ENCODE data around the gene SDC3.

Gene SDC3

DNA sequence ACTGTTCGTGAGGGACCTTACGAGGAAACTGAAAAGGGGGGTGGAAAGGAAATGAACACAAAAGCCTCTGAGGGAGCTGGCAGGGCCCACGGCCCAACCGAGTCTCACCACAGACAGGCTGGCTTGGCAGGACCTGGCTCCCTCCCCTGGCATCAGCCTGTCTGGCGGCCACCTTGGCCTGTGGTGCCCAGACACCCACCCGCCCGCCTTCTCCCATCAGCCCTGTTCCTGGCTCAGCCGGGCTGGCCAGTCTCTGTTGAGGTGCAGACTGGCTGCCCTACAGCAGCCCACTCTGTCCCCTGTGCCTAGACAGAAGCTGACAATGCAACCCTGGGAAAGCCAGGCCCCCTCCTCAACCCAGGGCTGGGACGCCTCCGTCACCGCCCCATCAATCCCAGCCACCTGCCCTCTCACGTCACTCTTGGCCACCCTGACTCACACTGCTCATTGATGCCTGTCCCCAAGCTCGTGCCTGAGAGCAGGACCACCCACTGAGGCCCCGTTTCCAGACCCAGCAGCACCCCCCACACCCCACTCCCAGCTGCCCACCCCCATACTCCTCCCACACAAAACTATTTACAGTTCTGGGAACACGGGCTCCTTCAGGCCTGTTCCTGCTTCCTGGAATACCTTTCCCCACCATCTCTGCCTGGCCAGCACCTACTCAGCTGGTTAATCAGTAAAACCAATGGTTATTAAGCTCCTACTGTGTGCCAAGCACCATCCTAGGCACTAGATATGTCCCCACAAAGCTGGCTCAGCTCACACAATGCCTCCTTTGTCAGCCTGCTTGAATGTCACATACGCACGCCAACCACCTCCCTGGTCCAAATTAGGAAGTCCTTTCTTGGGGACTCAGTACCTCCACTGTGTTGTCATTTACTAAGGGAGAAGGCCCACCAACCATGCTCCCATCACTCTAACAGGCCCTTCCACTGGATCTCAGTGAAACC is 22.7 kb downstream of the SDC3 start:
- Histone ChIP-seq H3K9ac (ENCODE audit: low read depth, low read length) (no peak overlapping the region), H3K4me3 (ENCODE audit: low read length) (no peak overlapping the region), H3K27me3 (ENCODE audit: control insufficient read depth, insufficient read depth, low read length) (no peaks in the 10 kb centered on the region), H3K4me1 (ENCODE audit: control insufficient read depth, insufficient read depth, low read length) (peaks cover 16% of the 10 kb centered on the region), H3K4me2 (ENCODE audit: low read length) (no peak overlapping the region), H3K9me3 (replicated peaks; ENCODE audit: low read length) (no peaks in the 10 kb centered on the region), H3K36me3 (ENCODE audit: insufficient read depth, low read length) (no peaks in the 10 kb centered on the region)

DNA sequence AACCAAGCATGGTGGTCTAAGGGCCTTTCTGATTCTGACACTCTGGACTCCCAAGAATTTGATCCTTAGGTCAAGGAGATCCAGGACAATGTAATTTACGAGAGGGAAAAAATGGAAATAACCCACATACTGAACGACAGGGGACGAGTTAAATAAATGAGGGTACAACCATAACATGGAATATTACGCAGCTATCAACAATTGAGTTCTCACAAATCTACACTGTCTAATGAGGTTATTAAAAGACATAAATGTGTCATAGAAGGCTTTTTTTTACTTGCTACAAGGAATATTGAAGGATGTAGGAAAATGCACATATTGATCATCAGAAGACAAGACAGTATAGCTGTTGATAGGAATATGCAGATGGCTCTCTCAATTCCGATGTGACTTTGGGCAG is 23.8 kb downstream of the SDC3 start:
- Histone ChIP-seq H3K27me3 (ENCODE audit: control insufficient read depth, insufficient read depth, low read length) (no peaks in the 10 kb centered on the region), H3K4me2 (ENCODE audit: low read length) (no peak overlapping the region), H3K9ac (ENCODE audit: low read depth, low read length) (no peak overlapping the region), H3K36me3 (ENCODE audit: insufficient read depth, low read length) (no peaks in the 10 kb centered on the region), H3K4me1 (ENCODE audit: control insufficient read depth, insufficient read depth, low read length) (peaks cover 16% of the 10 kb centered on the region), H3K9me3 (replicated peaks; ENCODE audit: low read length) (no peaks in the 10 kb centered on the region), H3K4me3 (ENCODE audit: low read length) (no peak overlapping the region)

DNA sequence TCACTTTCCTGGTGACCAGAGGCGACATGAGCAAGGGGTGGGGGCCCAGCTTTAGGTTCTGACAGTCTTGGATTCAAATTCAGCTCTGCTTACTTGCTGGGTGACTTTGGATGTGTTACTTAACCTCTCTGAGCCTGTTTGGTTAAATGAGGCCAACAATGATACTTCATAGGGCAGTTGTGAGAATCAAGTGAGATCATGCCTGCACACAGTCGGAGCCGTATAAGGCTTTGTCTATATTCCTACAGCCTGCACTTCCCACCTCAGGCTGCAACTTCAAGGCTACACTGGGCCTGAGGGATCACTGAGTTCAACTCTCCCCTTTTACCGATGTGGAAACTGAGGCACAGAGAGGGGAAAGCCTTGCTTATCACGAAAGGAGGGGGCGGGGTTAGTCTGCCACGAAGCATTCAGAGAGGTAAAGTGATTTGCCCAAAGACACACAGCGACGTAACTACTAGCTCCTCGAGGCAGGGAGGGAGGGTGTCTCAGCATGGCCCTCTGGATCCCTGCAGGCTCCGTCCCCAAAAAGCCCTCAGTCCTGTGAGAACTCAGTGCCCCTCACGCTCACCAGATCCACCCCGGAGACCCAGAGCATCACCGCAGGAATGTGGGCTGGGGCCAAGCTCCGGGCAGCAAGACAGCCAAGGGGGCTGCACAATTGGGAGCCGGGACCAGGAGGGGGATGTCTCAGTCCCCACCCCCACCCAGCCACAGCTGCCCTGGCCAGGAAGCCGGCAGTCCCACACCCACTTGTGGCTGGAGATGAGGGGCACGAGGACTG is 25.0 kb downstream of the SDC3 start:
- Histone ChIP-seq H3K4me2 (ENCODE audit: low read length) (no peak overlapping the region), H3K4me1 (ENCODE audit: control insufficient read depth, insufficient read depth, low read length) (peaks cover 12% of the 10 kb centered on the region), H3K4me3 (ENCODE audit: low read length) (no peak overlapping the region), H3K36me3 (ENCODE audit: insufficient read depth, low read length) (no peaks in the 10 kb centered on the region), H3K27me3 (ENCODE audit: control insufficient read depth, insufficient read depth, low read length) (no peaks in the 10 kb centered on the region), H3K9ac (ENCODE audit: low read depth, low read length) (no peak overlapping the region), H3K9me3 (replicated peaks; ENCODE audit: low read length) (no peaks in the 10 kb centered on the region)

DNA sequence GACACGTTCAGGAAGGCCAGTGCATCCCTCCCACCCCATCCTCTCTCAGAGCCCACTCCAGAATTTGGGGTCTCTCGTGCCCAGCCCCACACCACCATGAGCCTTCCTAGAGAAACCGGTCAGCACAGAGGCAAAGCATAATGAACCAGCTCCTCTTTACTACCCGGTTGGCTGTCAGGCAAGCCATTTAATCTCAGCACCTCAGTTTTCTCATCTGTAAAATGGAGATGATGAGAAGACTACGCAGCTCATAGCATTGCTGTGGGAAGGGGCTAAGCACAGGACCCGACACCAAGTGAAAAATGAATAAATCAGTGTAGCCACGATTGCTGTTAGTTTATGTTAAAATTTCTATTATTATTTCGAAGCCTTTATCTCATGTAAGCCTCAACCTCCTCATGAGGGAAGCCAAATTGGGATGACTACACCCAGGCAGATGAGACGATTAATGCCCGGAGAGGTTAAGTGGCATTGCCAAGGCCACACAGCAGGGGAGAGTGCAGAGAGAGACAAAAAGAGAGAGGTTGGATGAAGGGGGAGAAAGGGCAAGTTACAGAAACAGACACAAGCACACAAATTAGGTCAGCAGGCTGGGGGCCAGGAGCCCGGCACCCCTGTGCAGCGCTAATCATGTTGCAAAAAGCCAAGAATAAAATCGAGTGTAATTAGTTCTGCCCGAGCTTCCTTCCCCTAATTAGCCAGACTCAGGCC is 25.7 kb downstream of the SDC3 start:
- Histone ChIP-seq H3K9me3 (replicated peaks; ENCODE audit: low read length) (no peaks in the 10 kb centered on the region), H3K27me3 (ENCODE audit: control insufficient read depth, insufficient read depth, low read length) (no peaks in the 10 kb centered on the region), H3K4me3 (ENCODE audit: low read length) (no peak overlapping the region), H3K36me3 (ENCODE audit: insufficient read depth, low read length) (peaks cover 4% of the 10 kb centered on the region), H3K4me1 (ENCODE audit: control insufficient read depth, insufficient read depth, low read length) (peaks cover 5% of the 10 kb centered on the region), H3K9ac (ENCODE audit: low read depth, low read length) (no peak overlapping the region), H3K4me2 (ENCODE audit: low read length) (no peak overlapping the region)

DNA sequence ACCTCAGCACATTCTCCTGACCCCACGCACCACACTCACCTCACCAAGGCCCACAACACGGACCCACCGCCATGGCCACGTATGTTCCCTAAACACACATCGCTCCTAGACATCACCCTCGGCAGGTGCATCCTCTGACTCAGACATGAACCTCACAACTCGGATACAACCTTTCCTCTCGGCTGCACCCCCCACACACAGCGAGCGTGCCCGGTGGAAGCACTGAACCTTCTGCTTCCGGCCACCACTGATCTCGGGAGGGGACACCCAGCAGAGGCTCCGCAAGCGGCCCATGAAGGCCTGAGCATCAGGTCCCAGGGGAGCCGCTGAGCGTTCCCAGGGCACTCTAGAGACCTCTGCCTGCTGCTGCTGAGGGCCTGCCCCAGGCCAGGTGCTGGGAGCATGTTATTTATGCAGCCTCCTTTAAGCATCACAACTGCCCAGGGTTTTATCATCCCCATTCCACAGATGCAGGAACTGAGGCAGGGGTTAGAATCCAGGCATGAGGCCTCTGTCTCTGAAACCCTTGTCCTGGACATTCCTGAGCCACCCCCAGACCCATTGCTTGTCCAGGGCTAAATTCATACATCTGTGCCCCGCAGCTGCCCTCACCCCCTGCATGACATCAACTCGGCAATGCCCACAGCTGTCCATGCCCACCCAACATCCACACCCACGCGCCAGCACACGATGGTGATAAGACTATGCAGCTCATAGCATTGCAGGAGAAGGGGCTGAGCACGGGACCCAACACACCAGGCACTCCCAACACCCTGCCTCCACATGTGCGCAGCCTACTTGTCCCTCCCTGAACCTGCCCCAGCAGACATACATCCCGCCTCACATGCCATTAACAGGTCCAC is 27.0 kb downstream of the SDC3 start:
- Histone ChIP-seq H3K9ac (ENCODE audit: low read depth, low read length) (no peak overlapping the region), H3K27me3 (ENCODE audit: control insufficient read depth, insufficient read depth, low read length) (no peaks in the 10 kb centered on the region), H3K4me3 (ENCODE audit: low read length) (no peak overlapping the region), H3K9me3 (replicated peaks; ENCODE audit: low read length) (no peaks in the 10 kb centered on the region), H3K36me3 (ENCODE audit: insufficient read depth, low read length) (peaks cover 6% of the 10 kb centered on the region), H3K4me2 (ENCODE audit: low read length) (no peak overlapping the region), H3K4me1 (ENCODE audit: control insufficient read depth, insufficient read depth, low read length) (peaks cover 9% of the 10 kb centered on the region)

DNA sequence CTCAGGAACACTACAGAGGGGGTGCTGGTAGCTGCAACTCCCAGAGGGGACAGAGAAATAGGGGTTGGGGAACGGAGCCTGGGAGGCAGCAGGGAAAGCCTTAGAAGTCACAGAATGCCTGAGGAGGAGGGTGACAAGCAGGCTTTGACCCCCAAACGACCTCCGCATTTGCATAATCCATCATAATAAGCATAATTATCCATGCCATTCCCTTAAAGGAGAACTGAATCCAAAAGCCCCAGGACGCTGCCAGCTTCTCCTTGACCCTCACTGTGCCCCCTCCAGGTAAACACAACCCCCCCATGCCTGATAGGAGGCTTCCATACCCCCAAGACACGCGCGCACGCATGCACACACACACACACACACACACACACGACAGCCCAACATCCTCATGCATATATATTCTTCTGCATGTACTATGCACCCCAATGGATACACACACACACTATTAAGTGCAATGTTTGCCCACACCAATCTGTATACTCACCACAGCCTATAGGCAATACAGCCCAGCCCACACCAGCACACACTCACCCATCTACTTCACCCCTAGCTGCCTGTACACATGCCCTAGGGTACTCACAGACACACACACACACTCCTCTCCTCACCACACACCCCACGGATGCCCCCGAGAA is 27.8 kb downstream of the SDC3 start:
- peaks cover 6% of the 10 kb centered on the region for H3K4me1 ChIP-seq (ENCODE audit: control insufficient read depth, insufficient read depth, low read length)
- no peak overlapping the region for H3K9ac ChIP-seq (ENCODE audit: low read depth, low read length)
- H3K27me3 ChIP-seq (ENCODE audit: control insufficient read depth, insufficient read depth, low read length), result no peaks in the 10 kb centered on the region
- peaks cover 7% of the 10 kb centered on the region for H3K36me3 ChIP-seq (ENCODE audit: insufficient read depth, low read length)
- H3K4me2 ChIP-seq (ENCODE audit: low read length), result no peak overlapping the region
- H3K4me3 ChIP-seq (ENCODE audit: low read length), result no peak overlapping the region
- H3K9me3 ChIP-seq (replicated peaks; ENCODE audit: low read length), result no peaks in the 10 kb centered on the region

DNA sequence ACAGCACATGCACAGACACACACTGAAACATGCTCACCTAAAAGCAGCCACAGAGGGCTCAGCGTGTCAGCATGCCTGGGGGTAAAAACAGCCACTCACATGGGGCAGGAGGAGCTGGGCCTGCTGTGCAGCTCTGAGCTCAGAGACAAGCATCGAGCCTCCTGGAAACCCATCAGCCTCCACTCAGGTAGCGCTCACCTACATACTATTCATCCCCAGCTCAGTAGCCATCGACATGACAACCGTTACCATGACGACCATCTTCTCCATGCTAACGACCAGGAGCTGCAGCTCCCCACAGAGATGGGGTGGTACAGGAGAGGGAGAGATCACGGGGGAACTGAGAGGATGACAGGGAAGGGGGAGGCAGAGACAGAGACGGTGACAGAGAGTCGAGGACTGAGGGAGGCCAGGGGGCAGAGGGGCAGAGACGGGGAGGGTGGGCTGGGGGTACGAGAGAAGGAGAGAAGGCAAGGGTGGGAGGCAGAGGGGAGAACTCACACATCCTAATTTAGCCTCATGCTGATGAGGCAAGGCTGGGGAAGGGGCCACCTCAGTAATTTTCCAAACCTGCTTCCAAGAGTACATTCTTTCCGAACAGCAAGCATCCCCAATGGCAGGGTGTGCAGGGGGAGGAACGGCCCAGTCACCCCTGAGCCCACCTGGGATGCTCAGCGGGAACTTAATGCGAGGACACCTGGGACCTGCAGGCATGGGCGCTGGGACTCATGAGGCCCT is 28.4 kb downstream of the SDC3 start:
- Histone ChIP-seq H3K9me3 (replicated peaks; ENCODE audit: low read length) (no peaks in the 10 kb centered on the region), H3K9ac (ENCODE audit: low read depth, low read length) (no peak overlapping the region), H3K27me3 (ENCODE audit: control insufficient read depth, insufficient read depth, low read length) (no peaks in the 10 kb centered on the region), H3K4me2 (ENCODE audit: low read length) (no peak overlapping the region), H3K36me3 (ENCODE audit: insufficient read depth, low read length) (peaks cover 7% of the 10 kb centered on the region), H3K4me1 (ENCODE audit: control insufficient read depth, insufficient read depth, low read length) (peaks cover 6% of the 10 kb centered on the region), H3K4me3 (ENCODE audit: low read length) (no peak overlapping the region)

DNA sequence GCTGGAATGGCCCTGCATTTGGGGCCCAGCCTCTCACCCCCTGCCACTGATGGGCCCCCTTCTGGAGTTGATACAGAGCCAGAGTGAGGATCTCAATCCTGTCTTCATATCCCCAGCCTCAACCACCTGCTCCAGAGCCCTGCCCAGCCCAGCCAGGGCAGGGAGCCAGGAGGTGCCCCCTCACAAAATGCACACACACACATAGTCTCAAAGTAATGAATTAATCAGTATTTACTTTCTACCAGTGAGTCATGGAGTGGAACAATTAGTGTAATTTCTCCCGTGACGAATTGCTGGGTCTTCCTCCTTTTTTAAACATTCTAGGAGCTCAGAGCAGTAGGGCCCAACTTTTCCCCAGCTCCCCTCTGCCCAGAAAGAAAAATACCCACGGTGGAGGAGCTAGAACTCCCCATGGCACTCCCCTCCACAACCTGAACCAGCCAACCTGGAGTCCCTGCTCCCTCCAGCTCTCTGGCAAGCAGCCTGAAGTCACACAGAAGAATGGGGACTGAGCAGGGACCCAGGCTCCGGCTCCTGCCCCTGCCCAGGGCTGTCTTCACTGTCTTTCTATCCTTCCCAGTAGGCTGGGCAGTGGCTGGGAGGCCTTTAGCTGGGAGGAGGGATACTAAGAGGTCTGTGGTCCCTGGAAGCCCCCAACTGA is 29.3 kb downstream of the SDC3 start:
- Histone ChIP-seq H3K9me3 (replicated peaks; ENCODE audit: low read length) (no peaks in the 10 kb centered on the region), H3K4me2 (ENCODE audit: low read length) (no peak overlapping the region), H3K4me1 (ENCODE audit: control insufficient read depth, insufficient read depth, low read length) (peaks cover 6% of the 10 kb centered on the region), H3K4me3 (ENCODE audit: low read length) (no peak overlapping the region), H3K9ac (ENCODE audit: low read depth, low read length) (no peak overlapping the region), H3K27me3 (ENCODE audit: control insufficient read depth, insufficient read depth, low read length) (no peaks in the 10 kb centered on the region), H3K36me3 (ENCODE audit: insufficient read depth, low read length) (peaks cover 7% of the 10 kb centered on the region)

DNA sequence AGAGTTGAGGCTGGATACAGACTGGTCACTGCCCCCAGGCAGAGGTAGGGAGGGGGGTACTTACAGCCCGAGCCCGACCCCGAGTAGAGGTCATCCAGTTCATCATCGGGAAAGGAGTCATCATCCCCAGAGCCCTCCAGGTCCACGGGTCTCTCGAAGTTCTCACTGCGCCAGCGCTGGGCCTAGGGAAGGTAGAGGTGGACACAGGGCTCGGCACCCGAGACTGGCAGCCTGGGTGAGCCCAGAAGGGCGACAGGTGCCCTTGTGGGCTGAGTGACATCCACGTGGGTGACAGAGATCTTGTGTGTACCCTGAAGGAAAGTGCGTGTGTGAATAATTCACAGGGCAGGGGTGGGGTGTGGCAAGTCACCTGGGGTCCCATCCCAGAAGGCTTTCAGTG is 30.0 kb downstream of the SDC3 start:
- Histone ChIP-seq H3K36me3 (ENCODE audit: insufficient read depth, low read length) (peaks cover 14% of the 10 kb centered on the region), H3K9me3 (replicated peaks; ENCODE audit: low read length) (peaks cover under 1% of the 10 kb centered on the region), H3K4me2 (ENCODE audit: low read length) (no peak overlapping the region), H3K4me3 (ENCODE audit: low read length) (no peak overlapping the region), H3K9ac (ENCODE audit: low read depth, low read length) (no peak overlapping the region), H3K4me1 (ENCODE audit: control insufficient read depth, insufficient read depth, low read length) (peaks cover 6% of the 10 kb centered on the region), H3K27me3 (ENCODE audit: control insufficient read depth, insufficient read depth, low read length) (no peaks in the 10 kb centered on the region)

DNA sequence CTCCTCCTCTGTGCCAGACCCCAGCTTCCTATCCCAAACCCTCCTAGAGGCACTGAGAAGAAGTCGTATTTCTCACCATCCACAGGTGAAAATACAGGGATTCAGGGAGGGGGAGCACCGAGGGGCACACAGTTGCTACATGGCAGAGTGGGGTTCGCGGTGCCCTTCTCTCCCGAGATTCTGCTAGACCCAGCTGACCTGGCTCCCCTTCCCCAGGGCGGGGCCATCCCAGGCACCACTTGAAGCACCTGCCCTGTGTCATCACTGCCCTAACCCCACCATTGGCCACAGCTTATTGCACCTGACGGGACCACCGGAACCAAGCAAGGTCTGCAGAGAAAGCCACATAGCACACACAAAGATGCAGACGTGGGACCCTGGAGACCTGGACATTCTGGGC is 30.5 kb downstream of the SDC3 start:
- peaks cover 6% of the 10 kb centered on the region for H3K4me1 ChIP-seq (ENCODE audit: control insufficient read depth, insufficient read depth, low read length)
- H3K36me3 ChIP-seq (ENCODE audit: insufficient read depth, low read length), result peaks cover 20% of the 10 kb centered on the region
- H3K27me3 ChIP-seq (ENCODE audit: control insufficient read depth, insufficient read depth, low read length), result no peaks in the 10 kb centered on the region
- peaks cover 6% of the 10 kb centered on the region for H3K9me3 ChIP-seq (replicated peaks; ENCODE audit: low read length)
- H3K4me3 ChIP-seq (ENCODE audit: low read length), result no peak overlapping the region
- H3K9ac ChIP-seq (ENCODE audit: low read depth, low read length), result no peak overlapping the region
- H3K4me2 ChIP-seq (ENCODE audit: low read length), result no peak overlapping the region

All from skeletal muscle satellite cell (primary cell).